K562 (cell line): Measurements from ENCODE around the gene MOG.

ENCODE experiments used
- ARHGAP35 ChIP-seq: fragments of 450-650 bp; IDR thresholded peaks from 2 replicates; pipeline ENCODE4 v1.6.1; 2018; ENCODE audit not compliant: partially characterized antibody
- CCAR2 ChIP-seq: fragments of 200-400 bp; formaldehyde crosslinking; IDR thresholded peaks from 2 replicates; pipeline ENCODE4 v1.6.1; 2017; ENCODE audit warnings: mild to moderate bottlenecking, low read depth, low read length
- JUN ChIP-seq, 2 experiments: sonication (generic) in 1 of 2; formaldehyde crosslinking in 1 of 2; IDR thresholded peaks; 2 replicates each; pipeline versions ENCODE4 v1.6.1 to v1.8.0; 2012 to 2022; ENCODE audit warnings: borderline replicate concordance in 2 of 2, mild to moderate bottlenecking in 2 of 2, improper control_type of control experiment in 1 of 2, low read depth in 1 of 2, low read length in 1 of 2, missing genetic modification reagents in 1 of 2
- NCOA4 ChIP-seq: fragments of 450-650 bp; IDR thresholded peaks from 2 replicates; pipeline ENCODE4 v1.6.1; 2018; ENCODE audit warnings: mild to moderate bottlenecking; ENCODE audit not compliant: partially characterized antibody
- TF ChIP-seq, protein P1 (sequence below), 2 experiments: fragments of 450-650 bp; formaldehyde crosslinking in 1 of 2; IDR thresholded peaks; 2 replicates each; pipeline versions ENCODE4 v1.4.0 to v1.6.1; 2014 to 2020; ENCODE audit warnings: mild to moderate bottlenecking in 2 of 2, borderline replicate concordance in 1 of 2, low read depth in 1 of 2
- TF ChIP-seq, protein P2 (sequence below): fragments of 250-450 bp; sonication (Bioruptor Pico); IDR thresholded peaks from 2 replicates; pipeline ENCODE4 v1.5.0; 2021; ENCODE audit warnings: mild to moderate bottlenecking, borderline replicate concordance

DNA sequence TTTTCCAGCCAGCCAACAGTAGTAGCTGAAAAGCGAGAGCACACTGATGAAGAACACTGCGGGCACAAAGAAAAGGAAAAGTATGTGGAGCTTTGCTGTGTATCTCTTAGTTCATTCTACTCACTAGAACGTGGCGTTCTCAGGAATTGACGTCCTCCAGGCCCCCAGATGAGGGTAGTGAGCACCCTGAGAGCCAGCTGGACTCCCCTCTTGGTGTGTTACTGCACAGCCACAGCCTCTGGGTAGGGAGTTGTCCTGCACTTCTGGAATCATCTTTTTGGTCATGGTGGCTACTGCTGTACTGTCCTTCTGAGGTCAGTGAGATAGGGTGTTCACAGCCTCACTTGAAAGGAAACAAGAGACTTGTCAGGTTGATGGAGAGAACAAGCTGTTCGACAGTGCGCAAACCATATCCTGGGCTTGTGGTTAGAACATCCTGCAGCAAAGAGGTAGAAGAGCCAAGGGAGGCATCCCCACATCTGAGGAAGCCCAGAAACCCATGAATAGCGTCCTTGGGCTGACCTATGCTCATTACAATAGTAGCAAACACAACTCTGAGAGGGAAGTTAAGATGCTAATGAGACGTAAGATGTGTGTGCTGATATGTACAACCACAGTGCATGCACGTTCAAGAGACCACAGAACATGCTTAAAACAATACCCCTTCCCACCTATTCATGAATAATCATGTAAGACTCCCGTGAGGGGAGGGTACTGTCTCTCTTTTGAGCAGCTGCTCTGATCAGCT is 51.7 kb downstream of the MOG start:
- TF ChIP-seq ARHGAP35 (no peak), JUN (IDR thresholded peaks at IDR 0.05; ENCODE audit: borderline replicate concordance, low read depth, low read length) (no peak), JUN (CRISPR knock-in tag; IDR thresholded peaks at IDR 0.05; ENCODE audit: borderline replicate concordance) (no peak), CCAR2 (no peak), NCOA4 (no peak)
- TF ChIP-seq, protein P1, sequence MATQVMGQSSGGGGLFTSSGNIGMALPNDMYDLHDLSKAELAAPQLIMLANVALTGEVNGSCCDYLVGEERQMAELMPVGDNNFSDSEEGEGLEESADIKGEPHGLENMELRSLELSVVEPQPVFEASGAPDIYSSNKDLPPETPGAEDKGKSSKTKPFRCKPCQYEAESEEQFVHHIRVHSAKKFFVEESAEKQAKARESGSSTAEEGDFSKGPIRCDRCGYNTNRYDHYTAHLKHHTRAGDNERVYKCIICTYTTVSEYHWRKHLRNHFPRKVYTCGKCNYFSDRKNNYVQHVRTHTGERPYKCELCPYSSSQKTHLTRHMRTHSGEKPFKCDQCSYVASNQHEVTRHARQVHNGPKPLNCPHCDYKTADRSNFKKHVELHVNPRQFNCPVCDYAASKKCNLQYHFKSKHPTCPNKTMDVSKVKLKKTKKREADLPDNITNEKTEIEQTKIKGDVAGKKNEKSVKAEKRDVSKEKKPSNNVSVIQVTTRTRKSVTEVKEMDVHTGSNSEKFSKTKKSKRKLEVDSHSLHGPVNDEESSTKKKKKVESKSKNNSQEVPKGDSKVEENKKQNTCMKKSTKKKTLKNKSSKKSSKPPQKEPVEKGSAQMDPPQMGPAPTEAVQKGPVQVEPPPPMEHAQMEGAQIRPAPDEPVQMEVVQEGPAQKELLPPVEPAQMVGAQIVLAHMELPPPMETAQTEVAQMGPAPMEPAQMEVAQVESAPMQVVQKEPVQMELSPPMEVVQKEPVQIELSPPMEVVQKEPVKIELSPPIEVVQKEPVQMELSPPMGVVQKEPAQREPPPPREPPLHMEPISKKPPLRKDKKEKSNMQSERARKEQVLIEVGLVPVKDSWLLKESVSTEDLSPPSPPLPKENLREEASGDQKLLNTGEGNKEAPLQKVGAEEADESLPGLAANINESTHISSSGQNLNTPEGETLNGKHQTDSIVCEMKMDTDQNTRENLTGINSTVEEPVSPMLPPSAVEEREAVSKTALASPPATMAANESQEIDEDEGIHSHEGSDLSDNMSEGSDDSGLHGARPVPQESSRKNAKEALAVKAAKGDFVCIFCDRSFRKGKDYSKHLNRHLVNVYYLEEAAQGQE (IDR thresholded peaks at IDR 0.05; ENCODE audit: borderline replicate concordance), result no peak
- TF ChIP-seq, protein P1 (CRISPR knock-in tag; IDR thresholded peaks at IDR 0.05; ENCODE audit: low read depth), result no peak
- TF ChIP-seq, protein P2, sequence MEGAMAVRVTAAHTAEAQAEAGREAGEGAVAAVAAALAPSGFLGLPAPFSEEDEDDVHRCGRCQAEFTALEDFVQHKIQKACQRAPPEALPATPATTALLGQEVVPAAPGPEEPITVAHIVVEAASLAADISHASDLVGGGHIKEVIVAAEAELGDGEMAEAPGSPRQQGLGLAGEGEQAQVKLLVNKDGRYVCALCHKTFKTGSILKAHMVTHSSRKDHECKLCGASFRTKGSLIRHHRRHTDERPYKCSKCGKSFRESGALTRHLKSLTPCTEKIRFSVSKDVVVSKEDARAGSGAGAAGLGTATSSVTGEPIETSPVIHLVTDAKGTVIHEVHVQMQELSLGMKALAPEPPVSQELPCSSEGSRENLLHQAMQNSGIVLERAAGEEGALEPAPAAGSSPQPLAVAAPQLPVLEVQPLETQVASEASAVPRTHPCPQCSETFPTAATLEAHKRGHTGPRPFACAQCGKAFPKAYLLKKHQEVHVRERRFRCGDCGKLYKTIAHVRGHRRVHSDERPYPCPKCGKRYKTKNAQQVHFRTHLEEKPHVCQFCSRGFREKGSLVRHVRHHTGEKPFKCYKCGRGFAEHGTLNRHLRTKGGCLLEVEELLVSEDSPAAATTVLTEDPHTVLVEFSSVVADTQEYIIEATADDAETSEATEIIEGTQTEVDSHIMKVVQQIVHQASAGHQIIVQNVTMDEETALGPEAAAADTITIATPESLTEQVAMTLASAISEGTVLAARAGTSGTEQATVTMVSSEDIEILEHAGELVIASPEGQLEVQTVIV (CRISPR knock-in tag), result no peak
